Jurkat, Clone E6-1 (cell line): ENCODE results near the gene STRIP1. TPM values are rescaled to one million over a fixed set of nuclear protein-coding genes. Genes with fewer than 3 reads are reported as not detected.
A peak's percentile ranks its signal among the peaks of the same experiment; 100 is the strongest.

Source experiments
- DNase-seq: peaks from one replicate; pipeline ENCODE4 v3.0.0-alpha.2; 2011; ENCODE audit warnings: low read depth, low spot score
- H3K4me3 ChIP-seq: 2 replicates; pipeline ENCODE4 v1.5.1; 2011; ENCODE audit warnings: mild to moderate bottlenecking, low read length, control low read depth, moderate library complexity
- polyA plus RNA-seq: library from polyadenylated mRNA; unstranded; fragments of >200 nt; gene quantifications from one replicate; pipeline ENCODE4 v1.2.1, GENCODE V29; 2012; ENCODE audit warnings: missing spikeins; ENCODE audit not compliant: insufficient read length, insufficient read depth

STRIP1 gene
- 30.8 TPM for polyA plus RNA-seq

GRCh38 chr1:110034451-110035235, at the start of gene STRIP1:
Gene STRIP1 (plus strand): TSS chr1:110034624. CDS start chr1:110034638, 14 bp downstream.
- H3K4me3 ChIP-seq = peak within 1 kb of the TSS; percentile 65
- peak; percentile 97 for DNase-seq

- no peak for DNase-seq
- peak overlapping the region; percentile 71 for H3K4me3 ChIP-seq
These were observed 49.0 kb upstream of the STRIP1 start for GRCh38 chr1:109985247-109986053.

- DNase-seq = no peak
- peak overlapping the region; percentile 71; the same call in 1 of the 2 replicates for H3K4me3 ChIP-seq
These were observed 48.4 kb upstream of the STRIP1 start for GRCh38 chr1:109986054-109986444.

GRCh38 chr1:109988349-109988914, 46.0 kb upstream of the STRIP1 start:
- no peak for DNase-seq
- H3K4me3 ChIP-seq = no peak overlapping the region

GRCh38 chr1:109989506-109990301, 44.7 kb upstream of the STRIP1 start:
- DNase-seq = no peak
- H3K4me3 ChIP-seq = no peak overlapping the region

- DNase-seq = no peak
- no peak overlapping the region for H3K4me3 ChIP-seq
These were observed 44.1 kb upstream of the STRIP1 start for GRCh38 chr1:109990302-109990653.

GRCh38 chr1:109991400-109991925, 43.0 kb upstream of the STRIP1 start:
- no peak for DNase-seq
- H3K4me3 ChIP-seq = no peak overlapping the region

- DNase-seq = no peak
- H3K4me3 ChIP-seq = no peak overlapping the region
These were observed 40.5 kb upstream of the STRIP1 start for GRCh38 chr1:109993885-109994284.

GRCh38 chr1:109994654-109995053, 39.8 kb upstream of the STRIP1 start:
- DNase-seq = no peak
- no peak overlapping the region for H3K4me3 ChIP-seq

- DNase-seq = no peak
- H3K4me3 ChIP-seq = no peak overlapping the region
These were observed 38.9 kb upstream of the STRIP1 start for GRCh38 chr1:109995536-109995935.

GRCh38 chr1:109996476-109996875, 37.9 kb upstream of the STRIP1 start:
- DNase-seq = no peak
- no peak overlapping the region for H3K4me3 ChIP-seq

- no peak overlapping the region for H3K4me3 ChIP-seq
- DNase-seq = no peak
These were observed 37.1 kb upstream of the STRIP1 start for GRCh38 chr1:109997204-109997866.

- no peak overlapping the region for H3K4me3 ChIP-seq
- DNase-seq = no peak
These were observed 36.6 kb upstream of the STRIP1 start for GRCh38 chr1:109997867-109998229.

- no peak for DNase-seq
- no peak overlapping the region for H3K4me3 ChIP-seq
These were observed 31.7 kb upstream of the STRIP1 start for GRCh38 chr1:110002695-110003094.

- DNase-seq = peak; percentile 41
- no peak overlapping the region for H3K4me3 ChIP-seq
These were observed 30.5 kb upstream of the STRIP1 start for GRCh38 chr1:110003747-110004428.

GRCh38 chr1:110004583-110004982, 29.8 kb upstream of the STRIP1 start:
- no peak overlapping the region for H3K4me3 ChIP-seq
- no peak for DNase-seq

- DNase-seq = no peak
- no peak overlapping the region for H3K4me3 ChIP-seq
These were observed 28.5 kb upstream of the STRIP1 start for GRCh38 chr1:110005971-110006370.

GRCh38 chr1:110006516-110006915, 27.9 kb upstream of the STRIP1 start:
- no peak for DNase-seq
- no peak overlapping the region for H3K4me3 ChIP-seq
